Nephron (organoid): ENCODE data around the gene DPEP3.

Experiments used
- H3K27ac Mint-ChIP-seq, 3 experiments: 2 replicates each; pipeline ENCODE4 v1.8.0; 2020; ENCODE audit warnings: mixed read lengths in 3 of 3, mild to moderate bottlenecking in 2 of 3, moderate library complexity in 1 of 3
- H3K27me3 Mint-ChIP-seq: 2 replicates; pipeline ENCODE4 v1.8.0; 2021; ENCODE audit warnings: low read depth, mild to moderate bottlenecking, moderate library complexity, mixed read lengths
- H3K36me3 Mint-ChIP-seq: 2 replicates; pipeline ENCODE4 v1.8.0; 2020; ENCODE audit warnings: low read depth, mixed read lengths
- H3K4me1 Mint-ChIP-seq: 2 replicates; pipeline ENCODE4 v1.8.0; 2020; ENCODE audit warnings: mixed read lengths
- H3K4me3 Mint-ChIP-seq, 3 experiments: 2 replicates each; pipeline ENCODE4 v1.8.0; 2020; ENCODE audit warnings: mild to moderate bottlenecking in 3 of 3, mixed read lengths in 3 of 3, moderate library complexity in 2 of 3
- H3K9me3 Mint-ChIP-seq: 2 replicates; pipeline ENCODE4 v1.8.0; 2020; ENCODE audit warnings: mixed read lengths
- CTCF ChIP-seq, 3 experiments: fragments of 200-600 bp; sonication (generic); IDR thresholded peaks; one replicate each; pipeline ENCODE4 v1.5.0; 2021; ENCODE audit warnings: antibody characterized with exemption in 3 of 3; ENCODE audit not compliant: unreplicated experiment in 3 of 3

The DPEP3 gene, protein sequence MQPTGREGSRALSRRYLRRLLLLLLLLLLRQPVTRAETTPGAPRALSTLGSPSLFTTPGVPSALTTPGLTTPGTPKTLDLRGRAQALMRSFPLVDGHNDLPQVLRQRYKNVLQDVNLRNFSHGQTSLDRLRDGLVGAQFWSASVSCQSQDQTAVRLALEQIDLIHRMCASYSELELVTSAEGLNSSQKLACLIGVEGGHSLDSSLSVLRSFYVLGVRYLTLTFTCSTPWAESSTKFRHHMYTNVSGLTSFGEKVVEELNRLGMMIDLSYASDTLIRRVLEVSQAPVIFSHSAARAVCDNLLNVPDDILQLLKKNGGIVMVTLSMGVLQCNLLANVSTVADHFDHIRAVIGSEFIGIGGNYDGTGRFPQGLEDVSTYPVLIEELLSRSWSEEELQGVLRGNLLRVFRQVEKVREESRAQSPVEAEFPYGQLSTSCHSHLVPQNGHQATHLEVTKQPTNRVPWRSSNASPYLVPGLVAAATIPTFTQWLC

GRCh38 chr16:67979955-67980678 is at the start of gene DPEP3:
DPEP3 (minus strand) TSS chr16:67980499; CDS start chr16:67980380, 119 bp downstream.
- Mint-ChIP-seq H3K36me3 (no peaks in the 10 kb centered on the region), H3K4me1 (peaks cover 14% of the 10 kb centered on the region), H3K27me3 (peaks cover 15% of the 10 kb centered on the region), H3K27ac (no peak within 1 kb of the TSS), H3K9me3 (peaks cover 3% of the 10 kb centered on the region), H3K4me3 (no peak within 1 kb of the TSS)
- no peak for TF ChIP-seq CTCF (IDR thresholded peaks at IDR 0.05; ENCODE audit: unreplicated experiment in 3 of 3)

DNA sequence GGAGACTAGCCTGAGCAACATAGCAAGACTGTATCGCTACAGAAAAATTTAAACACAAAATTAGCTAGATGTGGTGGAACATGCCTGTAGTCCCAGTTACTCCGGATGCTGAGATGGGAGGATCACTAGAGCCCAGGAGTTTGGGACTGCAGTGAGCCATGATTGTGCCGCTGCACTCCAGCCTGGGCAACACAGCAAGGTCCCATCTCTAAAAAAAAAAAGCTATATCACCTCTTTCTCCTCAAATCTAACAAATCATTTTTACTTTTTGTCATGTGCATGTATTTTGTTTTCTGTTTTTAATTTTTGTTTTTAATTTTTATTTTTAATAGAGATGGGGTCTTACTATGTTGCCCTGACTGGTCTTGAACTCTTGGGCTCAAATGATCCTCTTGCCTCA is 48.7 kb upstream of the DPEP3 start:
- H3K36me3 Mint-ChIP-seq, result peaks cover 16% of the 10 kb centered on the region
- no peaks in the 10 kb centered on the region for H3K4me1 Mint-ChIP-seq
- no peak for TF ChIP-seq CTCF (IDR thresholded peaks at IDR 0.05; ENCODE audit: unreplicated experiment in 3 of 3)
- no peak overlapping the region for H3K27ac Mint-ChIP-seq
- no peak overlapping the region for H3K4me3 Mint-ChIP-seq
- H3K27me3 Mint-ChIP-seq, result no peaks in the 10 kb centered on the region
- no peaks in the 10 kb centered on the region for H3K9me3 Mint-ChIP-seq

GRCh38 chr16:68022728-68023537 is 42.6 kb upstream of the DPEP3 start, which contains the start of the genes DDX28 and DUS2:
DDX28 (minus strand) TSS chr16:68023232; CDS start chr16:68023202, 30 bp downstream.
DUS2 (plus strand) TSS chr16:68023284; CDS start chr16:68038024, 14,740 bp downstream.
- Mint-ChIP-seq H3K9me3 (no peaks in the 10 kb centered on the region), H3K4me1 (peaks cover 4% of the 10 kb centered on the region), H3K27me3 (no peaks in the 10 kb centered on the region), H3K36me3 (peaks cover 19% of the 10 kb centered on the region), H3K27ac (peak within 1 kb of the TSS; percentile 89 to 97 (median 92)), H3K4me3 (peak within 1 kb of the TSS; percentile 100)
- no peak for TF ChIP-seq CTCF (IDR thresholded peaks at IDR 0.05; ENCODE audit: unreplicated experiment in 3 of 3)

GRCh38 chr16:68022278-68022727 is 42.0 kb upstream of the DPEP3 start:
- Mint-ChIP-seq H3K27ac (peak overlapping the region in 2 of 3 experiments; percentile 29 to 92), H3K9me3 (no peaks in the 10 kb centered on the region), H3K4me1 (peaks cover 4% of the 10 kb centered on the region), H3K36me3 (peaks cover 13% of the 10 kb centered on the region), H3K27me3 (no peaks in the 10 kb centered on the region), H3K4me3 (peak overlapping the region; percentile 100)
- no peak for TF ChIP-seq CTCF (IDR thresholded peaks at IDR 0.05; ENCODE audit: unreplicated experiment in 3 of 3)

DNA sequence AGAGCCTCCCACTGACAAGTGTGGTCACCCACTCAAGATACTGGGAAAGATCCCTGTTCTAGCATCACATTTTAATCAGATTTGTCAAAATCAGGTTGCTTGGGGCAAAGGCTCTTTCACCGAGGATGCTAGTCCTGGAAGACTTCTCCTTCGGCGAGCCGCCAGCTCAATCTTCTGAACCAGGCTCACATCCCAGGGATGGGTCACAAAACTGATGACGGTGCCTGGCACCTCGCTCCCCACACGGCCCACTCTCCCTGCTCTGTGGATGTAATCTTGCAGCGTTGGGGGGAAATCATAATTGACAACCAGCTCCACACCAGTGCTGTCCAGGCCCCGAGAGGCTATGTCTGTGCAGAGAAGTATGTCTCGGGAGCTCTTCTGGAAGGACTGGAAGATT is 41.2 kb upstream of the DPEP3 start:
- Mint-ChIP-seq H3K4me3 (peak overlapping the region; percentile 100), H3K9me3 (no peaks in the 10 kb centered on the region), H3K36me3 (peaks cover 12% of the 10 kb centered on the region), H3K27me3 (no peaks in the 10 kb centered on the region), H3K27ac (no peak overlapping the region), H3K4me1 (peaks cover 4% of the 10 kb centered on the region)
- TF ChIP-seq CTCF (IDR thresholded peaks at IDR 0.05; ENCODE audit: unreplicated experiment in 3 of 3), result no peak
